Endothelial cell of umbilical vein (primary cell): ENCODE results near the gene HS3ST3A1. TPM values are rescaled to one million over a fixed set of nuclear protein-coding genes. Genes with fewer than 3 reads are reported as not detected.

ENCODE experiments used
- Bru-seq: library from RNA; stranded (reverse); fragments of 400-500 nt; gene quantifications from one replicate; lab custom pipeline; 2021; lab: Mats Ljungman, UMichigan
- BruChase-seq, 2 experiments: library from RNA; stranded (reverse); fragments of 400-500 nt; gene quantifications; one replicate each; lab custom pipeline; 2021; lab: Mats Ljungman, UMichigan
- BruUV-seq: library from RNA; stranded (reverse); fragments of 400-500 nt; replicated peaks from 2 replicates; lab custom pipeline; 2021; lab: Mats Ljungman, UMichigan
- CTCF ChIA-PET: fragments of 300-600, 350-600 bp; sonication (Branson Sonifier 250); formaldehyde crosslinking; loops from one replicate; lab custom pipeline; 2021; ENCODE audit warnings: antibody characterized with exemption, inconsistent platforms; lab: Charles Lee
- POLR2A ChIA-PET: fragments of 300-600, 350-600 bp; sonication (Branson Sonifier 250); formaldehyde crosslinking; loops from one replicate; lab custom pipeline; 2021; ENCODE audit warnings: antibody characterized with exemption, inconsistent platforms; lab: Charles Lee
- DNase-seq: peaks from one replicate; pipeline ENCODE4 v3.0.0-alpha.2; 2011; ENCODE audit warnings: low read depth, low spot score
- FAIRE-seq: peaks from 2 replicates; lab custom pipeline; 2011; peaks lifted over from hg19 to GRCh38; lab: Jason Lieb, UNC
- H2AFZ ChIP-seq: 2 replicates; pipeline ENCODE4 v1.6.0; 2012; ENCODE audit warnings: low read depth, low read length, control low read depth, inconsistent platforms
- H3K27ac ChIP-seq: 2 replicates; pipeline ENCODE4 v1.5.1; 2011; ENCODE audit warnings: low read depth, mild to moderate bottlenecking, control low read depth, low read length, moderate library complexity; ENCODE audit not compliant: insufficient read depth
- H3K27me3 ChIP-seq, 2 experiments: 2 replicates each; pipeline versions ENCODE4 v1.6.0 to v1.6.1; 2011; ENCODE audit warnings: low read length in 2 of 2, mixed read lengths in 1 of 2; ENCODE audit not compliant: control insufficient read depth in 2 of 2, insufficient read depth in 2 of 2
- H3K36me3 ChIP-seq, 2 experiments: 2 replicates in 1 of 2; 3 replicates in 1 of 2; pipeline ENCODE4 v1.5.1; 2011; ENCODE audit warnings: low read length in 2 of 2, mild to moderate bottlenecking in 1 of 2, moderate library complexity in 1 of 2; ENCODE audit not compliant: control insufficient read depth in 2 of 2, insufficient read depth in 2 of 2; ENCODE audit errors: extremely low read depth in 1 of 2
- H3K4me1 ChIP-seq: 3 replicates; pipeline ENCODE4 v1.5.1; 2011; ENCODE audit warnings: mild to moderate bottlenecking, low read length; ENCODE audit not compliant: control insufficient read depth, insufficient read depth; ENCODE audit errors: extremely low read depth
- H3K4me2 ChIP-seq: 2 replicates; pipeline ENCODE4 v1.6.1; 2011; ENCODE audit warnings: low read length, control low read depth, mixed read lengths; ENCODE audit not compliant: insufficient read depth
- H3K4me3 ChIP-seq, 3 experiments: fragments of 200-600 bp in 1 of 3; sonication (generic), shearing (Covaris generic) in 1 of 3; replicated peaks in 1 of 3; 2 replicates each; pipeline ENCODE4 v1.5.1; 2011 to 2016; ENCODE audit warnings: control low read depth in 3 of 3, low read length in 3 of 3, mild to moderate bottlenecking in 2 of 3, inconsistent platforms in 1 of 3, low read depth in 1 of 3, moderate library complexity in 1 of 3; ENCODE audit not compliant: insufficient read depth in 1 of 3
- H3K79me2 ChIP-seq: 2 replicates; pipeline ENCODE4 v1.6.0; 2012; ENCODE audit warnings: low read length, inconsistent platforms; ENCODE audit not compliant: control insufficient read depth, insufficient read depth
- H3K9ac ChIP-seq: replicated peaks from 2 replicates; pipeline ENCODE3; 2011; ENCODE audit warnings: low read length, control low read depth; ENCODE audit not compliant: insufficient read depth; ENCODE audit errors: extremely low read depth
- H3K9me1 ChIP-seq: replicated peaks from 3 replicates; pipeline ENCODE4 v1.6.0; 2011; ENCODE audit warnings: mild to moderate bottlenecking, low read length; ENCODE audit not compliant: control insufficient read depth, insufficient read depth; ENCODE audit errors: extremely low read depth
- H3K9me3 ChIP-seq: replicated peaks from 2 replicates; pipeline ENCODE4 v1.5.1; 2012; ENCODE audit warnings: low read length, inconsistent platforms; ENCODE audit not compliant: control insufficient read depth, insufficient read depth
- H4K20me1 ChIP-seq: replicated peaks from 2 replicates; pipeline ENCODE3; 2011; ENCODE audit warnings: mild to moderate bottlenecking, low read length; ENCODE audit not compliant: control insufficient read depth, insufficient read depth; ENCODE audit errors: extremely low read depth
- EZH2 ChIP-seq: IDR thresholded peaks from 2 replicates; pipeline ENCODE4 v1.6.1; 2012; ENCODE audit warnings: borderline replicate concordance, low read depth, mild to moderate bottlenecking, moderate library complexity, low read length, inconsistent platforms; ENCODE audit not compliant: severe bottlenecking
- FOS ChIP-seq: IDR thresholded peaks from 2 replicates; pipeline ENCODE4 v1.6.1; 2011; ENCODE audit warnings: mild to moderate bottlenecking, low read length, moderate library complexity, borderline replicate concordance; ENCODE audit not compliant: insufficient read depth
- GATA2 ChIP-seq: IDR thresholded peaks from 2 replicates; pipeline ENCODE4 v1.7.0; 2011; ENCODE audit warnings: low read depth, mild to moderate bottlenecking, moderate library complexity, mixed read lengths, low read length; ENCODE audit not compliant: insufficient read length, insufficient read depth
- JUN ChIP-seq: IDR thresholded peaks from 2 replicates; pipeline ENCODE4 v1.6.1; 2011; ENCODE audit warnings: borderline replicate concordance, low read depth; ENCODE audit not compliant: insufficient read length, insufficient read depth
- MYC ChIP-seq: IDR thresholded peaks from one replicate; pipeline ENCODE4 v1.6.1; 2011; ENCODE audit warnings: mild to moderate bottlenecking, low read depth, low read length
- POLR2A ChIP-seq: IDR thresholded peaks from 2 replicates; pipeline ENCODE4 v1.6.1; 2012; ENCODE audit warnings: low read depth, mild to moderate bottlenecking, control low read depth, low read length
- POLR2AphosphoS5 ChIP-seq: IDR thresholded peaks from 2 replicates; pipeline ENCODE4 v1.6.1; 2012; ENCODE audit warnings: low read depth, mild to moderate bottlenecking, control low read depth, low read length, moderate library complexity; ENCODE audit not compliant: insufficient read depth
- dilution Hi-C: fragments of 300-500 bp; cut with MboI; formaldehyde crosslinking; loops from one replicate; pipeline ENCODE4 v1.15.0; 2019; ENCODE audit warnings: low sequenced_read_pairs; ENCODE audit not compliant: extremely low pct_ligation_motif_present
- intact Hi-C: fragments of 100-400 bp; cut with micrococcal nuclease; formaldehyde crosslinking; loops from one replicate; pipeline ENCODE4 v1.10.0; 2022
- long read RNA-seq: library from polyadenylated mRNA; stranded (forward); transcript quantifications from one replicate; pipeline ENCODE4 v2.0.0, GENCODE V29; 2021
- polyA minus RNA-seq, 3 experiments: library from RNA; depleted of rRNA, polyadenylated mRNA; stranded (reverse); fragments of >200 nt; gene quantifications; 1 replicate in 1 of 3; 2 replicates in 2 of 3; pipeline ENCODE4 v1.2.3, GENCODE V29; 2011
- polyA plus RNA-seq, 4 experiments: library from polyadenylated mRNA; depleted of rRNA in 3 of 4; stranded (reverse) in 3 of 4; unstranded in 1 of 4; fragments of >200 nt; gene quantifications; 2 replicates each; pipeline versions ENCODE4 v1.2.1 to v1.2.3, GENCODE V29; 2011 to 2012; ENCODE audit warnings: missing spikeins in 1 of 4
- total RNA-seq: library from RNA; stranded (reverse); gene quantifications from 2 replicates; pipeline ENCODE4 v1.2.3, GENCODE V29; 2021
- TF ChIP-seq, protein P1 (sequence below), 2 donors: IDR thresholded peaks; 1 replicate in 1 of 2; 2 replicates in 1 of 2; pipeline ENCODE4 v1.5.1; 2011; ENCODE audit warnings: low read length in 2 of 2, mild to moderate bottlenecking in 2 of 2, moderate library complexity in 2 of 2, control low read depth in 1 of 2, inconsistent platforms in 1 of 2, low read depth in 1 of 2; ENCODE audit not compliant: insufficient read depth in 1 of 2; ENCODE audit errors: extremely low read depth in 1 of 2
- TF ChIP-seq, protein P2 (sequence below): IDR thresholded peaks from 2 replicates; pipeline ENCODE4 v1.6.1; 2011; ENCODE audit not compliant: insufficient read depth, insufficient read length

The HS3ST3A1 gene
- total RNA-seq, result not detected in 2 replicates
- polyA plus RNA-seq, result not detected in 2 replicates
- polyA plus RNA-seq (2011; cell fraction: cytosol; rRNA removed), result not detected in 2 replicates
- polyA plus RNA-seq (2011; cell fraction: nucleus; rRNA removed), result not detected in 2 replicates
- polyA plus RNA-seq (2012), result not detected in 2 replicates
- polyA minus RNA-seq, result not detected in 2 replicates
- polyA minus RNA-seq (2011; cell fraction: cytosol; rRNA and poly(A)+ RNA removed), result not detected
- not detected in 2 replicates for polyA minus RNA-seq (2011; cell fraction: nucleus; rRNA and poly(A)+ RNA removed)
- not detected for Bru-seq, nascent RNA
- BruChase-seq, experiment 1, labeled RNA remaining after a 6-hour chase, result not detected
- BruChase-seq, experiment 2, labeled RNA remaining after a 2-hour chase, result percentile 1 among the genes with signal in this experiment
- long read RNA-seq, result 0 reads

DNA sequence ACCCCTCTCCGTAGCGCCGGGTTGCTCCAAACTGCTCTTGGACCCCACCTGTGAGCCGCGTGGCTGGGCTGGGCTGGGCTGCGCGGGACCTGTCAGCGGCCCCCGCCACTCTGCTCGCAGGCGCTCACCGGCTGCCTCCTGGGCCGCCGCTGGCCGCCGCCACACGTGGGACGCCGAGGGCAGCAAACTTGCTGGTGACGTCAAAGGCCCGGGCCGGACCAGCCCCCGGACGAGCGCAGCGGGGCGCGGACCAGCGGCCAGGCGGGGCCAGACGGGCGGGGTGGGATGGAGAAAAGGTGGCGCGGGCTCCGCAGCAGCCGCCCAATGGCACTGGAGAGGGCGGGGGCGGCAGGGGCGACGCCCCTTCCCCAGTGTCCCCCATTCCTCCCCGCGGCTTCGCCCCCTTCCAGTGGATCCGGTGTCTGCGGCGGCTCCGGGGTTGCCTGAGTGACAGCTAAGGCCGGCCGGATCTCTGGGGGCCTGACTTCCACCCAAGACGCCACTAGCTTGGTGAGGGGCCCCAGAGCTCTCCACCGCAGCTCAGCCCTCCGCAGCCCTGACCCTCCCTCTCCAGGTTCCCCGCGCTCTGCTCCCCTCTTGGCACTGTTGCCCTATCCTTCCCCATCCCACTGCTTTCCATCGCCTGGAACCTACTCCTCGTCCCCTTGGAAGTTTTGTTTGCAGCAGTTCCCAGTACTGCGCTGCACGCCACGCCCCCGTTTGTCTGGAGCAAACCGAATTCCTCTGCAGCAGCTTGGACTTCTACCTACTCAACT, at the start of gene HS3ST3A1:
Gene HS3ST3A1, minus strand, starts transcription at position 154 of the 776 bp plus-strand sequence. CDS start 800 bp downstream, outside the sequence.
- TF ChIP-seq, protein P1, sequence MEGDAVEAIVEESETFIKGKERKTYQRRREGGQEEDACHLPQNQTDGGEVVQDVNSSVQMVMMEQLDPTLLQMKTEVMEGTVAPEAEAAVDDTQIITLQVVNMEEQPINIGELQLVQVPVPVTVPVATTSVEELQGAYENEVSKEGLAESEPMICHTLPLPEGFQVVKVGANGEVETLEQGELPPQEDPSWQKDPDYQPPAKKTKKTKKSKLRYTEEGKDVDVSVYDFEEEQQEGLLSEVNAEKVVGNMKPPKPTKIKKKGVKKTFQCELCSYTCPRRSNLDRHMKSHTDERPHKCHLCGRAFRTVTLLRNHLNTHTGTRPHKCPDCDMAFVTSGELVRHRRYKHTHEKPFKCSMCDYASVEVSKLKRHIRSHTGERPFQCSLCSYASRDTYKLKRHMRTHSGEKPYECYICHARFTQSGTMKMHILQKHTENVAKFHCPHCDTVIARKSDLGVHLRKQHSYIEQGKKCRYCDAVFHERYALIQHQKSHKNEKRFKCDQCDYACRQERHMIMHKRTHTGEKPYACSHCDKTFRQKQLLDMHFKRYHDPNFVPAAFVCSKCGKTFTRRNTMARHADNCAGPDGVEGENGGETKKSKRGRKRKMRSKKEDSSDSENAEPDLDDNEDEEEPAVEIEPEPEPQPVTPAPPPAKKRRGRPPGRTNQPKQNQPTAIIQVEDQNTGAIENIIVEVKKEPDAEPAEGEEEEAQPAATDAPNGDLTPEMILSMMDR (IDR thresholded peaks at IDR 0.05; ENCODE audit: extremely low read depth in 1 of 2, insufficient read depth in 1 of 2, low read depth in 1 of 2, low read length in 2 of 2), result no peak
- TF ChIP-seq EZH2, result no peak
- no peak for TF ChIP-seq JUN
- TF ChIP-seq POLR2AphosphoS5, result no peak
- no peak for TF ChIP-seq POLR2A
- TF ChIP-seq, protein P2, sequence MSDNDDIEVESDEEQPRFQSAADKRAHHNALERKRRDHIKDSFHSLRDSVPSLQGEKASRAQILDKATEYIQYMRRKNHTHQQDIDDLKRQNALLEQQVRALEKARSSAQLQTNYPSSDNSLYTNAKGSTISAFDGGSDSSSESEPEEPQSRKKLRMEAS, result no peak
- TF ChIP-seq FOS, result no peak
- TF ChIP-seq MYC, result no peak
- TF ChIP-seq GATA2, result no peak
- H3K9me1 ChIP-seq, result no peaks in the 10 kb centered on the region
- no peaks in the 10 kb centered on the region for H3K79me2 ChIP-seq
- no peaks in the 10 kb centered on the region for H4K20me1 ChIP-seq
- FAIRE-seq (no peak), DNase-seq (no peak)
- BruUV-seq, result no TSS peak
- H3K9ac ChIP-seq, result no peak within 1 kb of the TSS
- H2AFZ ChIP-seq, result no peak within 1 kb of the TSS
- H3K4me2 ChIP-seq, result no peak within 1 kb of the TSS
- H3K4me1 ChIP-seq, result no peaks in the 10 kb centered on the region
- peaks cover 13 to 27% of the 10 kb centered on the region in 2 experiments for H3K27me3 ChIP-seq
- no peak within 1 kb of the TSS for H3K4me3 ChIP-seq
- intact Hi-C loops, result no loop called here
- dilution Hi-C loops, result no loop called here
- ChIA-PET POLR2A (no interaction called here), CTCF (interaction anchor here (1.4 kb wide), 1 partner anchor 700 kb away, joined by 6 read pairs; no protein-coding TSS in a partner anchor)
- H3K27ac ChIP-seq, result no peak within 1 kb of the TSS
- H3K36me3 ChIP-seq, result no peaks in the 10 kb centered on the region
- H3K9me3 ChIP-seq, result no peaks in the 10 kb centered on the region
